OCI-LY7 (cell line): Measurements from ENCODE around the gene NSG1. TPM values are rescaled to one million over a fixed set of nuclear protein-coding genes. Genes with fewer than 3 reads are reported as not detected.

Experiments
- BruUV-seq: library from RNA; stranded (reverse); fragments of 400-500 nt; replicated peaks from 2 replicates; lab custom pipeline; 2021; lab: Mats Ljungman, UMichigan
- CTCF ChIA-PET: fragments of 300-600 bp; sonication (Branson Sonifier 250); formaldehyde crosslinking; loops from one replicate; lab custom pipeline; 2022; ENCODE audit warnings: antibody characterized with exemption; ENCODE audit not compliant: unreplicated experiment; lab: Charles Lee
- POLR2A ChIA-PET: fragments of 300-600 bp; sonication (Branson Sonifier 250); formaldehyde crosslinking; loops from one replicate; lab custom pipeline; 2022; ENCODE audit warnings: antibody characterized with exemption; lab: Charles Lee
- DNase-seq: peaks from one replicate; pipeline ENCODE4 v3.0.0-alpha.2; 2015; ENCODE audit warnings: low spot score
- H2AFZ ChIP-seq: fragments of 200-600 bp; sonication (generic), shearing (Covaris generic); 2 replicates; pipeline ENCODE4 v1.6.1; 2014; ENCODE audit warnings: mild to moderate bottlenecking, antibody characterized with exemption, low read length, moderate library complexity
- H3K27ac ChIP-seq: fragments of 200-600 bp; sonication (generic); 2 replicates; pipeline ENCODE4 v1.5.1; 2014; ENCODE audit warnings: mixed run types, low read depth, mild to moderate bottlenecking, moderate library complexity, low read length, inconsistent platforms; ENCODE audit not compliant: poor library complexity, severe bottlenecking
- H3K36me3 ChIP-seq: fragments of 200-600 bp; sonication (generic); 2 replicates; pipeline ENCODE4 v1.6.1; 2014; ENCODE audit warnings: mild to moderate bottlenecking, antibody characterized with exemption, low read length, moderate library complexity, mixed read lengths; ENCODE audit not compliant: insufficient read depth
- H3K4me1 ChIP-seq: fragments of 200-600 bp; sonication (generic); 2 replicates; pipeline ENCODE4 v1.5.1; 2014; ENCODE audit warnings: mild to moderate bottlenecking, low read length; ENCODE audit not compliant: insufficient read depth, poor library complexity, severe bottlenecking
- H3K4me2 ChIP-seq: fragments of 200-600 bp; sonication (generic); 2 replicates; pipeline ENCODE4 v1.6.1; 2014; ENCODE audit warnings: mild to moderate bottlenecking, low read length
- H3K4me3 ChIP-seq: fragments of 200-600 bp; sonication (generic); 2 replicates; pipeline ENCODE4 v1.5.1; 2014; ENCODE audit warnings: mild to moderate bottlenecking, low read depth, low read length; ENCODE audit not compliant: poor library complexity, severe bottlenecking
- H3K79me2 ChIP-seq: fragments of 200-600 bp; sonication (generic); 2 replicates; pipeline ENCODE4 v1.6.1; 2016; ENCODE audit warnings: low read depth, mild to moderate bottlenecking, low read length, moderate library complexity, mixed read lengths; ENCODE audit not compliant: insufficient read depth
- H3K9me2 ChIP-seq: fragments of 200-600 bp; sonication (generic); 2 replicates; pipeline ENCODE4 v1.6.1; 2016; ENCODE audit warnings: mild to moderate bottlenecking, low read length, mixed read lengths; ENCODE audit not compliant: insufficient read depth
- H3K9me3 ChIP-seq: fragments of 200-600 bp; sonication (generic); 2 replicates; pipeline ENCODE4 v1.6.1; 2014; ENCODE audit warnings: mild to moderate bottlenecking, mixed run types, low read length, mixed read lengths
- H4K20me1 ChIP-seq: fragments of 200-600 bp; sonication (generic); 2 replicates; pipeline ENCODE4 v1.6.1; 2014; ENCODE audit warnings: mild to moderate bottlenecking, antibody characterized with exemption, low read length, moderate library complexity, mixed read lengths; ENCODE audit not compliant: insufficient read depth
- EZH2phosphoT487 ChIP-seq: fragments of 200-600 bp; sonication (generic); IDR thresholded peaks from 2 replicates; pipeline ENCODE4 v1.6.1; 2018; ENCODE audit warnings: low read depth, borderline replicate concordance, mild to moderate bottlenecking, mixed run types, antibody characterized with exemption, low read length, moderate library complexity, mixed read lengths
- intact Hi-C: fragments of 100-400 bp; cut with micrococcal nuclease; formaldehyde crosslinking; loops from one replicate; pipeline ENCODE4 v1.10.0; 2022; ENCODE audit not compliant: unreplicated experiment
- total RNA-seq, 2 experiments: library from RNA; depleted of rRNA in 1 of 2; stranded (reverse); fragments of >200 nt in 1 of 2; shearing (Covaris generic) in 1 of 2; gene quantifications; 2 replicates each; pipeline ENCODE4 v1.2.3, GENCODE V29; 2014 to 2022
- TF ChIP-seq, protein P1 (sequence below): fragments of 200-600 bp; sonication (generic); conservative IDR thresholded peaks from 2 replicates; pipeline ENCODE4 v1.5.1; 2014; ENCODE audit warnings: mild to moderate bottlenecking, antibody characterized with exemption, low read length, moderate library complexity, mixed read lengths

NSG1 gene
- total RNA-seq, 2 experiments from 2014 or later = 35.5 to 38.8 TPM

DNA sequence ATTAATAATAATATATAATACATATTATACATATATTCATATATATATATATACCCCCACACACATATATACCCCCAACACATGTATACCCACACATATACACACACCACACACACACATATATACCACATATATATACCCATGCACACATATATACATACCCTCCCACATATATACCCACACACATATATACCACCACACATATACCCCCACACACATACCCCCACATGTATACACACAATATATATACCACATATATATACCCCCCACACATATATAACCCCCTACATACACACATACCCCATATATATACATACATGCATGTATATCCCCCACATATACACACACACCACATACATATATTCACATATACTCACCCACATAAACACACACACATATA is 52.0 kb downstream of the NSG1 start:
- no TSS peak for BruUV-seq
- intact Hi-C loops = no loop called here
- peaks cover 19% of the 10 kb centered on the region for H3K36me3 ChIP-seq
- no peak overlapping the region for H3K4me2 ChIP-seq
- no peak overlapping the region for H3K27ac ChIP-seq
- CTCF ChIA-PET = no interaction called here
- POLR2A ChIA-PET = interaction anchor here (0.6 to 1.7 kb wide), 2 partner anchors 16 kb away, joined by 4 read pairs; no protein-coding TSS in a partner anchor
- no peak for TF ChIP-seq EZH2phosphoT487
- no peak overlapping the region for H2AFZ ChIP-seq
- H3K9me3 ChIP-seq = no peaks in the 10 kb centered on the region
- H4K20me1 ChIP-seq = no peaks in the 10 kb centered on the region
- H3K9me2 ChIP-seq = no peaks in the 10 kb centered on the region
- no peak for DNase-seq
- H3K4me1 ChIP-seq = peaks cover 12% of the 10 kb centered on the region
- H3K4me3 ChIP-seq = no peak overlapping the region
- H3K79me2 ChIP-seq = no peaks in the 10 kb centered on the region

DNA sequence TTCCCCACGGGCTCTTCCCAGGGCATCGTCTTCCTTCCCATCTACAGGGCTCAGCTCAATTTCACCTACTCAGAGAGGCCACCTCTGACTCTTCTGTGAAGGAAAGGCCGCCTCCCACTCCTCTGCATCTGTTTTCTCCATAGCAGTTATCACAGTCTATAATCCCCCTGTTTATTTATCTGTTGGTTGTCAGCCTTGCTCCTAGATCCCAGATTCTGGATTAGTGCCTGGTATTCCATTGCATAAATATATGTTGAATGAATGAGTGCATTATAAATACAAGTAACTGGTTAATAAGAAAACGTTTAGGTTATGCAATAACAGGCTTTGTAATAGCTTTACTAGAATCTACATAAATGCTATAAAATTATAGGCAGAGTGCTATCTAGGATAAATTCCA is 52.9 kb downstream of the NSG1 start:
- Histone ChIP-seq H3K36me3 (peaks cover 19% of the 10 kb centered on the region), H3K79me2 (no peaks in the 10 kb centered on the region), H3K4me2 (no peak overlapping the region), H3K4me1 (peaks cover 12% of the 10 kb centered on the region), H4K20me1 (no peaks in the 10 kb centered on the region), H3K9me2 (no peaks in the 10 kb centered on the region), H3K9me3 (no peaks in the 10 kb centered on the region), H3K27ac (no peak overlapping the region), H2AFZ (no peak overlapping the region), H3K4me3 (no peak overlapping the region)
- intact Hi-C loops = no loop called here
- POLR2A ChIA-PET = interaction anchor here (1.7 kb wide), 1 partner anchor 15 kb away, joined by 4 read pairs; no protein-coding TSS in a partner anchor
- DNase-seq = no peak
- CTCF ChIA-PET = no interaction called here
- no TSS peak for BruUV-seq
- TF ChIP-seq, protein P1, sequence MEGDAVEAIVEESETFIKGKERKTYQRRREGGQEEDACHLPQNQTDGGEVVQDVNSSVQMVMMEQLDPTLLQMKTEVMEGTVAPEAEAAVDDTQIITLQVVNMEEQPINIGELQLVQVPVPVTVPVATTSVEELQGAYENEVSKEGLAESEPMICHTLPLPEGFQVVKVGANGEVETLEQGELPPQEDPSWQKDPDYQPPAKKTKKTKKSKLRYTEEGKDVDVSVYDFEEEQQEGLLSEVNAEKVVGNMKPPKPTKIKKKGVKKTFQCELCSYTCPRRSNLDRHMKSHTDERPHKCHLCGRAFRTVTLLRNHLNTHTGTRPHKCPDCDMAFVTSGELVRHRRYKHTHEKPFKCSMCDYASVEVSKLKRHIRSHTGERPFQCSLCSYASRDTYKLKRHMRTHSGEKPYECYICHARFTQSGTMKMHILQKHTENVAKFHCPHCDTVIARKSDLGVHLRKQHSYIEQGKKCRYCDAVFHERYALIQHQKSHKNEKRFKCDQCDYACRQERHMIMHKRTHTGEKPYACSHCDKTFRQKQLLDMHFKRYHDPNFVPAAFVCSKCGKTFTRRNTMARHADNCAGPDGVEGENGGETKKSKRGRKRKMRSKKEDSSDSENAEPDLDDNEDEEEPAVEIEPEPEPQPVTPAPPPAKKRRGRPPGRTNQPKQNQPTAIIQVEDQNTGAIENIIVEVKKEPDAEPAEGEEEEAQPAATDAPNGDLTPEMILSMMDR = no peak
- TF ChIP-seq EZH2phosphoT487 = no peak

DNA sequence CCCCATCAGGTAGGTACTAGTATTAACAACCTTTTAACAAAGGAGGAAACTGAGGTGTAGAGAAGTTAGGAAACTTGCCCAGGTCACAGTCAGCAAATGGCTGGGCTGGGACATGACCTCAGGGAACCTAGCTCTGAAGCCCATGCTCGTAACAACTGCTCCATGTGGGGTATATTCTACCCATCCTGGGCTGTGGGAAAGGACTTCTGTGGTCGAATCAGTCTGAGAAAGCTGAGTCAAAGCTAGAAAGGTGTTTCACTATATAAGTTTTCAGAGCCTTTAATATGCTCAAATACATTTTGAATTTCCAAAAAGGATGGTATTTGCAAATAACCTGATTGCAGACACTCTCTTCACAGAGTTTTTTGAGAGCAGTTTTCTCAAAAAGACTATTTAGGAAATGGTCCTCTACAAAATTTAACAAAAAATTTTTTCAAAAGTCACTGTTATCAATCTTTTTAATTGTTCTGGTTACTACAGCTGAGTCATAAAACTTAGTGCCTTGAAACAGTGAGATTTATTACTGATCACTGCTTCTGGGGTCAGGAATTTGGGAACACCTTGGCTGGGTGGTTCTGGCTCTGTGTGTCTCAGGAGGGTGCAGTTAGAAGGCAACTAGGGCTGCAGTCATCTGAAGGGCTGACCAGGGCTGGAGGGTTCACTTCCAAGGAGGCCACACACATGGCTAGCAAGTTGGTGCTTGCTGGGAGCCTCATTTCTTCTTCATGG is 53.6 kb downstream of the NSG1 start:
- H2AFZ ChIP-seq = no peak overlapping the region
- TF ChIP-seq, protein P1 = no peak
- TF ChIP-seq EZH2phosphoT487 = no peak
- peaks cover 17% of the 10 kb centered on the region for H3K36me3 ChIP-seq
- intact Hi-C loops = no loop called here
- no peak overlapping the region for H3K4me2 ChIP-seq
- no TSS peak for BruUV-seq
- H3K27ac ChIP-seq = no peak overlapping the region
- POLR2A ChIA-PET = interaction anchor here (0.7 to 1.7 kb wide), 2 partner anchors 15 to 471 kb away, joined by 3 to 4 read pairs; no protein-coding TSS in a partner anchor
- H3K79me2 ChIP-seq = no peaks in the 10 kb centered on the region
- H3K9me2 ChIP-seq = no peaks in the 10 kb centered on the region
- H4K20me1 ChIP-seq = no peaks in the 10 kb centered on the region
- H3K9me3 ChIP-seq = no peaks in the 10 kb centered on the region
- no peak overlapping the region for H3K4me3 ChIP-seq
- CTCF ChIA-PET = no interaction called here
- peaks cover 12% of the 10 kb centered on the region for H3K4me1 ChIP-seq
- no peak for DNase-seq
